ENCODE data around the gene ADCY2.
A peak's percentile ranks its signal among the peaks of the same experiment; 100 is the strongest.

The ADCY2 gene

GRCh38 chr5:7869474-7870136 is 473.7 kb downstream of the ADCY2 start:
- DNase-seq (ENCODE audit: low spot score): peak; percentile 65

GRCh38 chr5:7871653-7872052 is 475.7 kb downstream of the ADCY2 start:
- no peak for DNase-seq (ENCODE audit: low spot score)

GRCh38 chr5:7872517-7873130 is 476.7 kb downstream of the ADCY2 start:
- no peak for DNase-seq (ENCODE audit: low spot score)

- DNase-seq (ENCODE audit: low spot score): no peak
Observed at GRCh38 chr5:7873216-7873615, 477.3 kb downstream of the ADCY2 start.

GRCh38 chr5:7874639-7875038 is 478.7 kb downstream of the ADCY2 start:
- DNase-seq (ENCODE audit: low spot score): no peak

GRCh38 chr5:7875151-7875550 is 479.2 kb downstream of the ADCY2 start:
- no peak for DNase-seq (ENCODE audit: low spot score)

- peak; percentile 35 for DNase-seq (ENCODE audit: low spot score)
Observed at GRCh38 chr5:7876867-7877266, 480.9 kb downstream of the ADCY2 start.

GRCh38 chr5:7877851-7878250 is 481.9 kb downstream of the ADCY2 start:
- DNase-seq (ENCODE audit: low spot score): no peak

GRCh38 chr5:7878381-7878873 is 482.5 kb downstream of the ADCY2 start:
- DNase-seq (ENCODE audit: low spot score): peak; percentile 48
